GM19397 (cell line): Measurements from ENCODE around the gene ABCB9.

Source experiments
- ATAC-seq: cut with Tn5 transposase; IDR thresholded peaks from one replicate; pipeline ENCODE4 v1.9.1; 2021; ENCODE audit warnings: mild to moderate bottlenecking, moderate library complexity; ENCODE audit not compliant: unreplicated experiment

ABCB9 gene

DNA sequence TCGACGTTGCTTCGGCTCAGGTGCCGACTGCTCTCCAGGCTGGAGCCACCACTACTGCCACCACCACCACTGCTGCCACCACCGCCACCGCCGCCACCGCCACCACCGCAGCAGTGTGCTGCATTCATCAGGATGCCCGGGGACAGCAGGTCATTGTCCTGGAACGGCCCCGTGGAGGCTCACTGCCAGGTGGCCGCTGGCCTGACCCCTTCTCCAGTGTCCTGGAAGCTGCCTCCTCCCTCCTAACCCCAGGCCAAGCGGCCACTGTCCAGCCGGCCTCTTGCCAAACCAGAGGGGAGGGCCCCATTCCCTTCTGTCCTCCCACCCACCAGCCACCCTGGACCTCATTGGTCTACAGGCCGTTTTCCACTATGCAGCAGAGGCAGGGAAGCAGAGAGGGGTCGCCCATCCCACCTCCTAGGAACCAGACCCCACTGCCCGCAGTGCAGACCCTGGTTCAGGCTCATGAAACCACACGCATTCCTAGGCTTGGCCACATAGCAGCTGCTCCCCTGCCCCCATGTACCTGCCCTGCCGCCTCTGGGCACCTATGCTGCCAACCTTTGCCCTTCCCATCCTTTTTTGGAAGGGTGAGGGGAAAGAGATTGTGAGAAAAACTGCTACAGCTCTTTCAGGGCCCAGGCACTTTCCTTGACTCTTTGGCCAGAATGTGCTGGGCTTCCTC lies 29.4 kb upstream of the ABCB9 start:
- ATAC-seq = no peak

GRCh38 chr12:122994781-122995502 lies 28.7 kb upstream of the ABCB9 start:
- no peak for ATAC-seq

GRCh38 chr12:122994140-122994675 lies 27.9 kb upstream of the ABCB9 start:
- no peak for ATAC-seq

DNA sequence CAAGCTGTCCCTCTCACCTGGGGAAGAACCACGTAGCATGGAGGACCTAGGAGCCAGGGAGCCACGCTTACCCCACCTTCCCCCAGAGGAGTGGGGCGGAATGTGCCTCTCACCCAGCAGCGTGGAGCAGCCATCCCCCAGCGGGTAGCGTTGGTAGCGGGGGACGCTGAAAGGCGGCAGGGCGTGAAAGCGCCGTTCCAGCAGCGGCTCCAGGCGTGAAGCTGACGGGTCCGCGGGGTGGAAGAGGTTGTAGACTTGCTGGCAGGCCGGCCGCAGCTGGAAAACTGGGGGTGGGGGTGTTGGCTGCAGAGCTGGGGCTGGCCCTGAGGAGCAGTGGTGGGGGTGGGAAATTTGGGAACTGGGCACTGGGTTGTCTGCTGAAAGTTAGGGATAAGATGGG lies 26.1 kb upstream of the ABCB9 start:
- no peak for ATAC-seq

DNA sequence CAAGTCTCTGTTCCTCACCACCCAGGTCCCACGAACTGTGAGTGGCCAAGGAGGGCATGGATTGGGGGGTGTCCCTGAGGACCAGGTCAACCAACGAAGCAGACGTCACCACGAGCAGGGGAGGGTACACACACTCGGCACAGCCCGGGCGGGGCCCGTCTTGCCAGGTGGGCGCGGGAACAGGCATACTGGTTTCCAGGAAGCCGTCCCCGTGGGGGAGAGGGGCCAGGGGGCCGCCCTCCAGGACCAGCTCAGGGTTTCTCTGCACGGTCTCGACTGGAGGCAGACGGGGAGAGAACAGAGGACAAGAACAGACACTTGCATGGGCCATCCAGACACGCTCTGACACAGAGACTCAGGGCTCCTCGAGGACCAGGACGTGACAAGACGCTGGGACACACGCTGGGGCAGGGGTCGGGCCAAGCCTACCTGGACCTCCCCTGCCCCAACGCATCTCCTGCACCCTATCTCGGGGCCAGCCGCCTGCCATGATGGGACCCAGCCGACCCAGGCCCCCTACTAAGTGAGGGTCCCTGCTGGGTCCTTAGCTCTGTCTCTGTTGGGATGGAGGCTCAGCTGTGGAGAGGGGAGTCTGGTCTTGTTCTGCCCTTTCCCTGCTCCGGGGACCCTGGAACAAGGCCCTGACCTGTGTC lies 25.5 kb upstream of the ABCB9 start:
- no peak for ATAC-seq

DNA sequence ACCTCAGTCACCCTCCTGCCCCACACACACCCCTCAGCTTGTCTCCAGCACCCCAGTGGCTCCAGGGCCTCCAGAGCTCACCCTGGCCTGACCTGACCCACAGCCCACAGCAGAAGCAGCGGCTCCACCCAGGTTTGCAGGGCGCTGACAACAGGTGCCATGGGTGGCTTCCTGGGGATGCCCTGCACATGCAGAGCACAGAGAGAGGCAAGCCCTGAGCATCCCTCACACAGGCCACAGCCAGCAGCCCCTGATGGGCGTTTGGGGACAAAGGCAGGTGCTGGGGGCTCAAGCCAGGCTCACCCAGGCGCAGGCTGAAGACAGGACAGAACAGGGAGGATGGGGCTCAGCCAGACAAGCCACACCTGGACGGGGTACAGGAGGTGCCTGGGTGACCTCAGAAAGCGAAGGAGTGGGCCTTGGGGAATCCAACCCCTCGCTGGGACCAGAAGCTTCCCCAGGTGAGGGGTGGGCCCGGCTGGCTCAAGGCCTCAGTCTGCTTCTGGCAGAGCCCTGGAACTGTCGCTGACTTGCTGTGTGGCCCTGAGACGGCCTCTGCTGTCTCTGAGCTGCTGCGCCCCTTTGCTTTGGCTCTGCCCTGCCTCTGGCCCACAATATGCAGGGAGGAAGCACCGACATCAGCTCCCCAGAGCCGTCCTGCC lies 24.8 kb upstream of the ABCB9 start:
- no peak for ATAC-seq

- ATAC-seq = no peak
Measured at GRCh38 chr12:122990561-122990960, 24.3 kb upstream of the ABCB9 start.

- ATAC-seq = no peak
Measured at GRCh38 chr12:122989874-122990419, 23.7 kb upstream of the ABCB9 start.

DNA sequence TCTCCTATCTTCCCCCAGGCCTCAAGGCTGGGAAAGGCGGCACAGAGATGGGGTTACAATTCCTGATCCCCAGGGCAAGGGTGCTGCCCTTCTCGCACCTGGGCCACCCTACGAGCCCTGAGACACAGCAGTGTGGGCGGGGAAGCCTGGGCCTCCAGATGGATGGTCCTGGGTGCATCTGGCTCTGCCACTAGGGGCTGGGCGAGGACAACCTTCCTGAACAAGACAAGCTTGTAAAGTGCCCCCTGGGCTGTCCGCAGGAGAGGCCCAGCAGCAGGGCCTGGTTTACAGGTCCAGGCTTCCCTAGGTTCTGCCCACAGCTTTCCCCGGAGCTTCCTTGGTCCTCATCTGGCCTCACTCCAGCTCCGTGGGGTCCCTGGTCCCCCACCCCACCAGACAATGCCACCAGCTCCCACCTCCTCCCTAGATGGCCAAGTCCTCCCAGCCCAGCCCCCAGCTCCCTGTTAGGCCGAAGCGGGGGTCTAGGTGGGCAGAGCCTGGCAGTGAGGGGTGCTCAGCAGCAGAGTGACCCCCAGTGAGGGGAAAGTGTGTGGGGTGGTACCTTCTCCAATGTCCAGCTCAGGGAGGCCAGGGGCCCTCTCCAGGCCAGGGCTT lies 23.1 kb upstream of the ABCB9 start:
- no peak for ATAC-seq

GRCh38 chr12:122988612-122989212 lies 22.4 kb upstream of the ABCB9 start:
- ATAC-seq = no peak

GRCh38 chr12:122988036-122988435 lies 21.8 kb upstream of the ABCB9 start:
- no peak for ATAC-seq

- ATAC-seq = no peak
Measured at GRCh38 chr12:122987086-122987951, 21.1 kb upstream of the ABCB9 start.

DNA sequence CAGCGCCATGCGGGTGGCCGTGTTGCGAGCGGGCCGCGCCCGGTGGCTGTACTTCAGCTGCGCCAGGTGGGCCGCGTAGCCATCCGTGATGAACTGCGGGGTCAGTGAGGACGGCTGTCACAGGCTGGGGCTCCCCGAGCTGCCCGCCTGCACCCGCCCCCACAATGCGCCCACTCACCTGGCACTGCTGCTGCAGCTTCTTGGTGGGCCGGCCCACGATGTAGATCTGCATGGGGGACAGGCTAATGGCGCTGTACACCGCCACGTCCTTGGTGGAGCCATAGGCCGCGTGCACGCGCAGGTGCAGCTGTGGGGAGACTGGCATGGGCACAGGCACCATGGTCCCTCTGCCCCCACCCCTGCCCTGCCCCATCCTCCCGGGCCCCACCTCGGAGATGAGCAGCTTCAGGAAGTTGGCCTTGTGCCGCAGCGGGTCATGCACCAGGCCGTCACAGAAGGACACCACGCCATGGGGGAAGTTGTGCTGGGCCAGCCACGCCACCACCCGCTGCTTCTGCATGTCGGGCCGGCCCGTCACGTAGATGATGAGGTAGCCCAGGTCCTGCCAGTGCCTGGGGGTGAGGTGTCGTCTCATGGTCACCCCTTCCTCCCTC lies 20.1 kb upstream of the ABCB9 start:
- ATAC-seq = no peak

GRCh38 chr12:122985338-122986257 lies 19.3 kb upstream of the ABCB9 start:
- no peak for ATAC-seq

DNA sequence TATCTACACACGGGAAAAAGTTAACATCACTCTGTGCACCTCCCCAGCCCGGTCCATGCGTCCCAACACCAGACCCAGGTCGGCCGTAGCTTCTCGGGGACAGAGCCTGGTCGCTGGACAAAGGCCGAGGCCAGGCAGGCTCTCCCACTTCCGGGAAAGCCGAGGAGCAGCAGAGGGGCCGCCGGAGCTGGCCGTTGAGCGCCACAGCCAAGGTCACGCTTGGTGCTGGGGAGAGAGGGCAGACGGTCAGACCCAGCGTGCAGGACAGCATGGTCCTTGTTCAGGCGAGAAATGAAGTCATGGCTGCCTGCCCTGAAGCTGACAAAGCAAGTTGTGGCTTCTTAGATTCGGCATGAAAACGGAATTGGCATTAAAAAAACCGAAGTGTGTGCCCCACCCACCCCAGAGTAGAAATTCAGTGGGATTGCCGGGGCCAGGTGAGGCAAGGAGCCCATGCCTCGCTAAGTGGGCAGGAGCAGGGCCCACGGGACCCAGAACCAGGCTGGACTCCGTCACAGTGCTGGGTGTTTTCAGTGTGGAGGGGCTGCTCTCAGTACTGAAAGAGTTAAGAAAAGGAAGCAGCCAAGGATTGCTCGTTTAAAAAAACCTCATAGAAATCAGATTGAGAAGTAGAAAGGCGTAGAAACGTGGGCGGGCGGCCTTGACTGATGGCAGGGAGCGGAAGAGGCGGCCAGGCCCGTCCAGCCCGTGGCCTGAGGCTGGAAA lies 18.5 kb upstream of the ABCB9 start:
- no peak for ATAC-seq

- no peak for ATAC-seq
Measured at GRCh38 chr12:122983789-122984515, 17.7 kb upstream of the ABCB9 start.
